ENCODE results near the gene CSNK2A3.

- no peak for TF ChIP-seq POLR2A (IDR thresholded peaks at IDR 0.05)
- TF ChIP-seq CTCF (IDR thresholded peaks at IDR 0.05) = no peak
- no peak for TF ChIP-seq POLR2AphosphoS5 (IDR thresholded peaks at IDR 0.05)
Observed at GRCh38 chr11:11378184-11378940, 25.3 kb upstream of the CSNK2A3 start.

All from breast epithelium (tissue), 3 donors.